Renal cortex interstitium (tissue), 11 donors: Measurements from ENCODE around the gene TLE3. TPM values are rescaled to one million over a fixed set of nuclear protein-coding genes. Genes with fewer than 3 reads are reported as not detected.
A peak's percentile ranks its signal among the peaks of the same experiment; 100 is the strongest.

Experiments used
- DNase-seq, 11 donors: peaks; one replicate each; pipeline ENCODE4 v3.0.0-alpha.2; 2013; ENCODE audit warnings: low read depth in 9 of 11, low spot score in 4 of 11; ENCODE audit errors: extremely low read depth in 1 of 11
- polyA plus RNA-seq, 3 donors: library from polyadenylated mRNA; unstranded; fragments of 120-200 nt; gene quantifications; one replicate each; pipeline ENCODE4 v1.2.1, GENCODE V29; 2013; ENCODE audit not compliant: insufficient read length in 3 of 3

The TLE3 gene
- polyA plus RNA-seq, 3 donors, result 36.3 to 54.4 (median 41.8) TPM

DNA sequence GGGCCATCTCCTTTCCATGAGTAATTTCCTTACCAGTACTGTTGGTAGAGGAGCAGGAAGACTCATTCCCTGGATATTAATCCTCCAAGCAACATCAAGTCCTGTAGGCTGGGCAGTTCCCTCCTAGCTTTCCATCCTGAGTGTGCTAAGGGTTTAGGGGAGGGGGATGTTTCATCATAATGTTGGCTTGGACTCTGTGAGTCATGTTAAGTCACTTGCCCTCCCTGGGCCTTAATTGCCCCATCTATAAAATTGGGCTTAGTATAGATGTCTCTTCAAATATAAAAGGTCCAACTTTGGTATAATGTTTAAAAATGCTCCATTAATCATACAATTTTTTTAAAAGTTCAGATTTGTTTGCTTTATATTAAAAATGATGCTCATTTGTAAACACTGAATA lies 52.7 kb downstream of the TLE3 start:
- no peak for DNase-seq

DNA sequence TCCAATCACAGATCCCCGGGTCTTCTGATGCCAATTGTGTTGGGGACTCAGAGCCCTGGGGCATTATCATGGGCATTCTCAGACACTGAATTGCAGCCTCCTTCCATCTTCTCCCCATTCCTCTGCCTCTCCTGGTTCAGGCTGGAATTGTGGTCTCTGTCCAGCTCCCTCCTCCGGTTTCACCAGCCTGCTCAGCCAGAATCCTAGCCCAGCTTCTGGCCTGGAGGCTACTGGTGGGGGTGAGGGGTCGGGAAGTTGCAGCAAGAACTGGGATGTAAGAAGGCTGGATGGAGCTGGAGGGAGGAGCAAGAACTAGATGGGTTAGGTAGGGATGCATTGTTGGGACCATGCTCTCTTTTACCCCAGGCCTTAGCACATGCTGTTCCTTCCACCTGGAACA lies 53.5 kb downstream of the TLE3 start:
- DNase-seq, result no peak

DNA sequence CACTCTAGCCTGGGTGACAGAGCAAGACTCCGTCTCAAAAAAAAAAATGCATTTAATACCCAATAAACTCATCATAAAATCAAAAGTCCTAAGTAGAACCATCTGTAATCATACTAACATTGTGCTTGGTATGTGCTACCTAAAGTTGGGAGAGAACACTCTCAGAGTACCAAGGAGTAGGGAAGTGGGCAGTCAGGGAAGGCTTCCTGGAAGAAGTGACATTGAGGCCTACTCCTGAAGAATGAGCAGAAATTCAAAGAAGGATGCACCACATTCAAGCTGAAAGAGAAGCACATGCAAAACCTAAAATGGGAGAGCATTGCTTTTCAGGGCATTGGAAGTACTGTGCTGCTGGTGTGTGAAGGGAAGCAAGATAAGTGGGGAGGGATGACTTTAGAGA lies 54.1 kb downstream of the TLE3 start:
- no peak for DNase-seq

DNA sequence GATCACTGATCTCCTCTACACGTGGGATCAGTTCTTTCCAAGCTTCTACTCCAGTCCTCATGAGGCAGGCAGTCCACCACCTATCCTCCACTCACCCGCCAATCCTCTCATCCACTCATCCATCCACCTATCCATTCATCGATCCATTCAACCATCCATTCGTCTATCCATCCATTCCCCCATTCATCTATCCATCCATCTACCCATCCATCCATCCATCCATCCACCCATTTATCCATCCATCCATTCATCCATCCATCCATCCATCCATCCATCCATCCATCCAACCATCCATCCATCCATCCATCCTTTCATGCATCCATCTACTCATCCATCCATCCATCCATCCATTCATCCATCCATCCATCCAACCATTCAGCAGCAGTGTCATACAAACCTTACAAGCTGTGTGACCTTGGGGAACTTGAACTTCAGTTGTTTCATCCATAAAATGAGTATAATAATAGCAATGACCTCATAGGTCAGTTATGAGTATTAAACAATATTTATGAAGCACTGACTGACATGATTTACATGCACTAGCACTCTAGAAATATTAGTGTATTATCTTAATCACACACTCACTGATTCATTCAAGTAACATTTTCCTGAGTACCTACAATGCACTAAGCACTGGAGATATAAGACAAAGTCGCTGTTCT lies 55.0 kb downstream of the TLE3 start:
- no peak for DNase-seq

DNA sequence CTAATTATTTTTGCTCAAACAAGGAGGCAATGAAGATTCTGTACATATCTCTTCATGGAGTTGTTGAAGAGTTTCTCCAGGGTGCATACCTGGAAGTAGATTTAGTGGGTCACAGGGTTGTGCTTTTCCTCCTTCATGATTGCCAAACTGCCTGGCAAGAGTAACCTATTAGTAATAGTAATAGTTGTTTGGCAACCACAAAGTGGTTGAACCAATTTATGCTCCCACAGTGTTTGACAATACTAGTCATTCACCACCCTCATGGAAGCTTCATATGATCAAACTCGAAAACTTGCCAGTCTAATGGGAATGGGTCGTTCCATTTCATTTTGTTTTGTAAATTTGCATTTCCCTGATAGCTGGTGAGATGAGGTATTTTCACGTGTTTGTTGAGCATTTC lies 57.8 kb downstream of the TLE3 start:
- DNase-seq, result no peak

DNA sequence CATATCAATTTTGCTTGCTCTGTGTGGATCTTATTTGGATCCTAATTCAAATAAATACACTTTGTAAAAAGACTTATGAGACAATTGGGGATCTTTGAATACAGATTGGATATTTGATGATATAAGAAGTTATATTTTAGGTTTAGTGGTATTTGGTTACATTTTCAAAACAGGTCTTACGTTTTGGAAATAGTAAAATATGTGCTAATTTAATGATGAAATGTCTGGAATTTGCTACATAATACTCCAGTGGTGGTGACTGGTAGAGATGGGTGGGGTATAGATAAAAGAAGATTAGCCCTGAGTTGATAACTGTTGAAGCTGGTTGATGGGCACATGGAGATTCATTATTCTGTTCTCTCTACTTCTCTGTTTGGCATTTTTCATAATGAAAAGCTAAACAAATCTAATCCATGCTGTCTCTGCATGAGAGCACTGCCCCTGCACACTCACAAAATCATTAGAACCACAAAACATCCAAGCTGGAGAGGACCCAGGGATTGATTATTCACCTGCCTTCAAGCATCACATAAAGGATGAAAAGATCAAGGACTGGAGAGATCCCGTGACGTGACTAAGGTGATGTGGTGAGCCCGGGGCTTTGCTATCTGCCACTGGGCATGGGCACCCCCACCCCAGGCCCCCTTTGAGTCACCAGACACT lies 58.9 kb downstream of the TLE3 start:
- no peak for DNase-seq

DNA sequence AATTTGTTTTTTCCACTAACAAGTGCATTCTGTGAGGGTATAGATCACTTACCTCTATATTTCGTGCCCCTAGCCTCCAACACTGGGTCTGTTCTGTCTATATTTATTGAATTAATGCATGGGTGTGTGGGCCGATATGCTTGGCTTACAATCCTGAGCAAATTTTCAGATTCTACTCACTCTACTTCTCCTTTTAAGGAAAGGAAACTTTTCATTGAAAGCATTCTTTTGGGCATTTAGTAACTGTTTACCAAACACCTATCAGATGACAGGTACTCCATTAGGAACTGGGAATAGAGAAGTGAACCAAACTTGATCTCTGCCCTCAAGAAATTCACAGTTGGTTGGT lies 60.5 kb downstream of the TLE3 start:
- no peak for DNase-seq

DNA sequence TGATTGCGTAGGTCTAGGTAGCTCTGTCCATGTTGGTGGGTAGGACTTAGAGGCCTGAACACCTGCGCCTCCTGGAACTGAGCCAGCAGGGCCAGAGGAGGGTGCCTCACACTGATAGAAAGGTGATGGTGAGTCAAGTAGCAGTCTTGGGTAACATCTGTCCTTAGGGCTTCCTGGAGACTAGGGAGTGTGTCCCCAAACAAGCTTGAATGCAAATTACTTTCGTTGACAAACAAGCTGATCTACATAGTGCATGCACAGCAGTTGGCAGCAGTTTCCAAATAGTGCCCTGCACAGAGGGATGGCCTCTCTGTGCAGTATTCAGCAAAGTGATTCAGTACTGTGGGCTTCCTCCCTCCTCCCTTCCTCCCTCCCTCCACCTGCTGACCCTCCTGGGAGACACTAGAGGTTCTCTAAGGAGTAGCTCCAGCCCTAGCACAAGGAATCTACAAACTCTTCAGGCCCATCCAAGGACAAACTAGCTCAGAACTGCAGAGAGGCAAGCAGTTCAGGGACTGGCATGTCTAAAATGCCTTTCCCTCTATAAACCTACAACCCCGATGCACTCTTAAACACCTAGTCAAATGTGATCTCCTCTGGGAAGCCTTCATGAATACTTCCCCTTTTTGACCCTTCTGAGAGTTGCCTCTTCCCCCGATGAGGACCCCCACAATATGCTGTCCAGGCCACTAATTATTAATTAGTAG lies 61.0 kb downstream of the TLE3 start:
- no peak for DNase-seq

DNA sequence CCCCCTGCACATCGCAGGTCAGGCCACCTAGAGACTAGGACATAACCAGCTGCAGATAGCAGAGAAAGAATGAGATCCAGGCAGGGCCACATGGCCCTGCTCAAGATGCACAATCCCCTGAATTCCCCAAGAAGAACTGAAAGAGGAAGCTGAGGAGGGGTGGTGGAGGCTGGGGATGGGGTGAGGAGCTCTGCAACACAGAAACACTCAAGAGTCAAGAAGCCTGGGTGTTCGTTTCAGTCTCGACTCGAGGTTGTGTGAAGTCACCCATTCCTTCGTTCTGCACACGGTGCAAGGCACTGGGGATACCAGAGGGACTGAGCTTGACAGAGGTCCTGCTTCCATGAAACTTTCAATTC lies 62.0 kb downstream of the TLE3 start:
- DNase-seq, result no peak

DNA sequence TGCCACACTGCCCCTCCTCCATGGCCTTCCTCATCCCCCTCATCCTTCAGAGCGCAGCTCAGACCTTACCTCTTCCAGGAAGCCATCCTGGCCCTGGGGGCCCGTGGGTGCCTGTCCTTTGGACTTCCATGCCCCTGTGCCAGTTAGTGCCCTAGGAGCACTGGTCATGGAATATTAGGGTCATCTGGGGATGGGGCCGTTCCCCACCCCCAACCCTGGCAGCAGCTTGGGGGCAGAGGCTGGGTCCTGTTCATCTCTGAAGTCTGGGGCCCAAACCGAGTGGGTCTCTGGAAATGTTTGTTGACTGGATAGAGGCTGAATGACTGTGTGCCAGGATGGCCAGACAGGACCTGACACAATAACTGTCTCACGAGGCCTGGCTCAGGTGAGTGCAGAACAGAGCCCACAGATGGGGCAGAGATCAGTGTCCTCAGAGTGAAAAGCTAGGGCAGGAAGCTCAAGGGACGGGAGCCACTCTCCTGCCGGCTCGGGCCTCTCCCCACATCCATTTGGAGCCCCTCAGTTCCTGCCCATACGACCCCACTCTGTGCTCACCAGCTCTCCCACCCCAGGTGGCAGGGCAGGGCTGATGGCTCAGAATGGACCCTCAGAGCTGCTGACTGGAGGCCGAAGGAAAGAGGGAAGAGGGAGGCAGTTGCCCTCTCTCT lies 62.5 kb downstream of the TLE3 start:
- DNase-seq, result no peak

DNA sequence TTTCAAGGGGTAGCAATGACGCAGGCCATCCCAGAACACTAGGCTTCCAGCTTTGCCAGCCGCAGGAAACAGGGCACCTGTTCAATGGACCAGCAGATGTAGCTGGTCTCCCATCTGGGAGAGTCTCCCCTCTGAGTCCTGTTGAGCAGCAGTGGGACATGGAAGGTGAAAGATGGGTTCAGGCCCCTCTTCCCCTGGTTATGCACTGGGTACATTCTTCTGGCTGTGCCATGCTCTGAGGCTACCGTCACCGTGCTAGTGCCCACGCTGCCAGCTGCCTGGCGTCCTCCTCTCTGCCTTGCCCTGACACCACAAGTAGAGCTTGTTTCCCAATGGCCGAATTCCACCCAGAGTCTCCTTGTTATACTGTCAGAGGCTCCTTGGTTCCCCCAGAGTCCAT lies 63.1 kb downstream of the TLE3 start:
- no peak for DNase-seq

DNA sequence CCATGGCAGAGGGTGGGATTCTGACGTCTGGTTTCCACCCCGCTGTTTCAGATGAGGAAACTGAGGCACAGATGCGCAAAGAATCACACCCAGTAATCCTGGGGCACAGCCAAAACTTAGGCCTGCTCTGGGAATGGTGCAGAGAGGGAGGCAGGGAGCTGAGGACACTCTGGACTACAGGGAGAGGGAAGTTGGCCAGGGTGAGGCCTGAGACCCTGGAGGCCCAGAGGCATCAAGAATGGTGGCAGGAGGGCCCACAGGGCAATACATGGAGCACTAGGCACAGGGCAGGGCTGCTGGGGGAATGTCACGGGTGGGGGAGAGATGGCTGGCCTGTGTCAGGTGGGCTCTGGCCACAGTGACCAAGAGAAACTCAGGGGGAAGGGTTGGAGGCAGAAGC lies 63.6 kb downstream of the TLE3 start:
- DNase-seq, result no peak

DNA sequence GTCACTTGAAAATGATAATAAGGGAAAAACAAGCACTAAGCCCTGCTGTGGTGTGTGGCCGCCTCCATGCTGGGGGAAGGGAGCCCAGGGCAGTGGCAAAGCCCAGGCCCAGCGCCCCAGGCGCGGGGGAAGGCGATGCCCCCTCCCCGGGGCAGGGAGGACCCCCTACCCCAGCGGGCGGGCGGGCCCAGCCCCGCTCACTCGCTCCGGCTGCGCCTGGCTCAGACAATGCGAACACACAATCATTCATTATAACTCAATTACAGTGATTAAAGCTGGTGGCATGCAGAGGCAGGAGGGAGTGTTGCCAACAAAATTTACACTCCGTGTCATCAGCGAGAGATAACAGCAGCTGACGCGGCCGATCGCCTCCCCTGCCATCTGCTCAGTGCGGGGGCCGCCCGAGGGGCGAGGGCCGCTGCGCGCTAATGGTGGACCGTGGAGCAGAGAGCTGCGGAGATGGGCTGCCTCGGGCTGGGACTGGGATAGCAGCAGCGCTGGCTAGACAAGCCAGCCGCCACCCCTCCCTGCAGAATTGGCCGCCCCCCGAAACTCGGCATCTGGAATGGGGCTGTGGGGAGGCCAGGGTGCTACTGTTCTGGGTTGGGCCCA lies 64.1 kb downstream of the TLE3 start:
- DNase-seq, result peak in 2 of 11 donors; percentile 42 to 53

DNA sequence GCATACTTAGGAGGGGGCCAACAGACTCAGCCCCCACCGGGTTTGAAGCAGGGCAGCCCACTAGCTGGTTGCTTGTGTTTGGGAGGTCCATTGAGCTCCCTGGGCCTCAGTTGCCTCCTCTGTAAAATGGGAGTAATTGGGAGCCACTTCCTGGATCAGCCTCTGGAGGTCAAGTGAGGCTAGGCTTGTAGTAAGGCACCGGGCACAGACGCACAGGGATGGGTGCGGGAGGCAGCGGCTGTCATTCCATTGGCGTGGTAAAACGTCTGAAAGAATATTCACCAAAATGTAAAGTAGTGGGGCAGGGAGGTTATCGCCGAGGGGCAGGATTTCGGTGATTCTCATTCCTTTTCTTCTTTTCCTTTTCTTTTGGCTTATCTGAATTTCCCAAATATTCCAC lies 64.6 kb downstream of the TLE3 start:
- DNase-seq, result no peak

DNA sequence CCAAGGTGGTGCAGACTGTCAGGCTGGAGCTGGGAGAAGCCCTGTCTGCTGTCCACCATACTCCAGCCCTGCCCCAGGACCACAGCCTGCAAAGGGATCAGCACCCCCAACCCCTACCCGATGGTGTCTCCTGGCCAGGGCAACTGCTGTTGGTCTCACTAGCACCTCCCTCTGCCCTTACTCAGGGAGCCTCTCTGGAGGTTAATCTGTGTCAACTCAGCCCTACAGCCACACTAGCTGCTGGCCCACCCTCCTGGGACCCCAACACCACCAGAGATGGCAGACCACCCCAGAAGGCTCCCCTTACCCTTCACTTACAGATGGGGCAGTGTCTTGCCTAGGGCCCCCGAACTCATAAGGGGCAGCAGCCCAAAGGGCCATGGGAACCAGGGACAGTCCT lies 65.2 kb downstream of the TLE3 start:
- DNase-seq, result no peak

DNA sequence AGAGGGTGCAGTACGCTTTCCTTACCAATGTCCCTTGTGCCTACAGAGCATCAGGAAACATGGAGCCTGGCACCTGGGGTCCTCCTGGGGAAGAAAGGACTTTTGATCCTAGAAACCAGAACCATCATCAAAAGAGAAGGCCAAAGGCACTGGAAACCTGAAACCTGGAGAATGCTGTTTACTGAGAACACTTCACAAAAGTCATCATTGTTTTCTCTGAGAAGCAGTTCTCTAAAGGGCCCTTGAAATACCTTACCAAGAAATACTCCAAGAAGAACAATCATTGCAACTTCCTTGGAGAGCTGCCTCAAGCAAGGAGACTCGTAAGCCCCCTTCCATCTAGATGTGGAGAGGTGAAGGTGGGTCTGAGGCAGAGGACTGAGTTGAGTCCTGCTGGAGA lies 66.0 kb downstream of the TLE3 start:
- no peak for DNase-seq

DNA sequence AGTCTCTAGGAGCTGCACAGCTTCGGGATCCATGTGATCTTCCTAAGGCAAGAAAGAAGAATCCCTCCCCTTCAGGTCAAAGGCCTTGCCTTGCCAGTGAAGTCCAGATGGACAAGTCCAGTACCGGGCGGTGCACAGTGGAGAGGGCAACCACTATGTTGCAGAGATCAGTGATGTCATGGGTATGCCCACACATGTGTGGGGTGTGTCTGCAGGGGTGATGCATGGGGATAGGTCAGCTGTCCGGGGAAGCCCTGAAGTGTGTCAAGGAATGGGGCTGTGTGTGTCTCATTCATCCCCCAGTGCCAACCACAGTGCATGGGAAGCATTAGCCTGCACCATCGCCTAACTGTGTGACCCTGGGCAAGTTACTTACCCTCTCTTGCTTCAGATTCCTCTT lies 66.5 kb downstream of the TLE3 start:
- DNase-seq, result no peak

DNA sequence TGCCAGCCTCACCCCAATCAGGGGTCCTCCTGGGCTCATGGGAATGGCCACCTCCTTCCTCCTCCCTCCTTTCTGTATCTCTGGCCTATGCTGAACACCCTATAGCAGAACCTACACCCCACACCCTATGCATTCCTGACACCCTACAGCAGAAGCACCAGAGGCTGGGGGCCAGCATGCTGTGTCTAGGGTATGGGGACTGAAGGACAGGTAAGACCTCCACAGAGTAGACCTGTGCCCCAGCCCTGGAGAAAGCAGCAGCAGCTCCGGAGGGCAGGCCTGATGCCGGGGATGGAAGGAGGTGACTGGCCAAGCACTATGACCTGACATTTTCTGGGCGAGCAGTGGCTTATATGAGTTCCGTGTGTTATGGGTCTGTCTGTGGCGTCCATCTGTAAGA lies 66.9 kb downstream of the TLE3 start:
- no peak for DNase-seq

DNA sequence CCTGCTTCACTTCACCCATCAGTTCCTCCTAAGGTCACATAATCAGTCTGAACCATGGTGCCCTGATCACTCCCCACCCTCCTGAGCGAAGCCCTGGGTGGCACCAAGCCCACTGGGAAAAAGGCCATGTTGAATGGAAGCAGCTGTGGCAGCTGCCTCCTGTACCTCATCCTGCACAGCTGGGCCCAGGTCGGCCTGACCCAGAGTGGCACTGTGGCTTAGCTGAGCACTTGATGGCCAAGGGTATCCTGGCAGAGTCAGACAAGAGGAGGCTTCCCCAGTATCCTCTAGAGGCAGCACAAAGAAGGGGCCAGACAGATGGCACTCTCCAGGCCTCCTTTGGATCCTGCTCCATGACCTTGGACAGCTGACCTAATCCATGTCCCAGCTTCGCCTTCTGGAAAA lies 68.4 kb downstream of the TLE3 start:
- no peak for DNase-seq

DNA sequence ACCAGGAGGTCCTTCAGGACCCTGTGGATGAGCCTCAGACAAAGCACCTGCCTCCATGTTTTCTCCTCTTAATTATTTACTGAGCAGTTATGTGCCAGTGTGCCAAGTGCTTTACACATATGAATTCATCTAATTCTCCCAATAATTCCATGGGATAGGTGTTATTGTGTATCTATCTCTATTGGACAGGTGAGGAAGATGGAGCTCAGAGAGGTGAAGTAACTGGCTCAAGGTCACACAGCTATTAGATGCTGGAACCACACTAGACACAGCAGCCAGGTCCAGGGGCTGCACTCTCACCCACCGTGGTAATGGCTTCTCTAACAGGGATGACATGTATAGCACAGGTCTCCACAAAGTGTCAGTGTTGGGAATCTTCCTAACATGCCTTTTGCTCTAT lies 70.2 kb downstream of the TLE3 start:
- no peak for DNase-seq
